ENCODE results near the gene KIFBP.
A peak's percentile ranks its signal among the peaks of the same experiment; 100 is the strongest.
"Not testable (repeated sequence)": the region's sequence is repeated elsewhere in the genome, so short reads cannot be mapped to it uniquely, and the experiment has no call there.

Gene KIFBP

DNA sequence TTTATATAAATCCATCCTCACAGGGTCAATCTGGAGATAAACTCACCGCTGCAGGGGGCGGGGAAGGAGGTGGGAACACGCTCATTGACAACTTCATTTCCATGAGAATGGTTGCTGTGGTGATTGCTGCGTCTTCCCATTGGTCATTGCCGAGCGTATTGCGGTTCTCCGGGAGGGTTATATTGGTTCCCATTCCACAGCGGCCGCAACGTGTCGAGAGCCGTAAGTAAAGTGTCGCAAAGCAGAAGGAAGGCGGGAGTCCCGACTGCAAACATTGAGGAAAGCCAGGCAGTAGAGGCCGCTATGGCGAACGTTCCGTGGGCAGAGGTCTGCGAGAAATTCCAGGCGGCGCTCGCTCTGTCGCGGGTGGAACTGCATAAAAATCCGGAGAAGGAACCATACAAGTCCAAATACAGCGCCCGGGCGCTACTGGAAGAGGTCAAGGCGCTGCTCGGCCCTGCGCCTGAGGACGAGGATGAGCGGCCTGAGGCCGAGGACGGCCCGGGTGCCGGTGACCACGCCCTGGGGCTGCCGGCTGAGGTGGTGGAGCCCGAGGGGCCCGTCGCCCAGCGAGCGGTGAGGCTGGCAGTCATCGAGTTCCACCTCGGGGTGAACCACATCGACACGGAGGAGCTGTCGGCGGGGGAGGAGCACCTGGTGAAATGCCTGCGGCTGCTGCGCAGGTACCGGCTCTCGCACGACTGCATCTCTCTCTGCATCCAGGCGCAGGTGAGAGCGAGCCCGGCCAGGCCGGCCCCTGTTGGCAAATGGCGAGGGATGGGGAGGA lies at the start of gene KIFBP:
TSS of gene KIFBP (plus strand) at position 274 of the 787 bp plus-strand sequence. CDS start at position 304, 30 bp downstream.
- FAIRE-seq = peak; percentile 98

DNA sequence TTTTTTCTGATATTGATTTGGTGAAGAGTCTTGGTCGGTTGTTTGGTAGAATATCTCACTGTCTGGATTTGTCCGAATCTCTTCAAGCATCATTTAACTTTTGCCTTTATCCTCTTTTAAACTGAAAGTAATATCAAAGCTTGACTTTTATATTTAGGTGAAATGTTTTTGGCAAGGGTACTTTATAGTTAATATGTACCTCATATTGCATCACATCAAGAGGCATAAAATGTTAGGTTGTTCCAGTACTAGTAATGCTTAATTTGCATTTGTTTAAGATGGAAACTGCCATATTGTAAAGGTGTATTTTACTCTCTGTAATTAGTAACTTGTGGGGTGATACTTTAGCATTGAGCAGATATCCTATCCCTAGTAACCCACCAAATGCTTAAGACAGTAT lies 49.7 kb upstream of the KIFBP start:
- no peak for FAIRE-seq

DNA sequence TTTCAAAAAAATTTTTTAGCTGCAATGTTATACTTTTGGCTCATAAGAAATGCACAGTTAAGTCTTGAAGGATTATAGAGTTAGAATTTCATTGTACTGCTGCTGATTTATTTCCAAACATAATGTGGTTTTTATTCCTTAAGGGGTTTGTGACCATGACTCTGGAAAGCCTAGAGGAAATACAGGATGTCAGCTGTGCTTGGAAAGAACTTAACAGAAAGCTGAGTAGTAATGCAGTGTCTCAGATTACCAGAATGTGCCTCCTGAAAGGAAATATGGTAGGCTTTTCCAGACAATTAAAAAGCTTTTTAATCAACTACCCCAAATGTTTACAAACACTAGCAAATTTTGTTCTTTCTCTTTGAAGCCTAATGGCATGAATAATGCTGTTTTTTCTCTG lies 47.7 kb upstream of the KIFBP start:
- FAIRE-seq = not testable (repeated sequence)

DNA sequence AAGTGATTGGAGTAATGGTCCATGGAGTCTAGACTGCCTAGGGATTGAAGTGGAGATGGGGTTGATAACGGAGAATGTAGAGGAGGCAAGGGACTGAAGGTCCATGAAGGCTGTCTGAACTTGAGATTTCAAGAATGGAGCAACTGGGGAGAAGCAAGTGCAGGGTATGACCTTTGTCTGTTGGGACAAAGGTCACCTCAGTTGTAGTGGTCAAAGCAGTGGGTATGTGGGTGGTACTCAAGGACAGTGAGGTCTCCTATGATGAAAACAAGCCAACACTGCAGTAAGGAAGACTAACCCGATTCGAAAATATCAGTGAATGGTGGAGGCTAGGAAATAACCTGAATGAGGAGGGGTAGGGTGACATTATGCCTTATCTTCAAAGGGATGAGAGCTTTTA lies 38.0 kb upstream of the KIFBP start:
- FAIRE-seq = no peak

- no peak for FAIRE-seq
Observed at GRCh38 chr10:68954904-68955303, 33.7 kb upstream of the KIFBP start.

DNA sequence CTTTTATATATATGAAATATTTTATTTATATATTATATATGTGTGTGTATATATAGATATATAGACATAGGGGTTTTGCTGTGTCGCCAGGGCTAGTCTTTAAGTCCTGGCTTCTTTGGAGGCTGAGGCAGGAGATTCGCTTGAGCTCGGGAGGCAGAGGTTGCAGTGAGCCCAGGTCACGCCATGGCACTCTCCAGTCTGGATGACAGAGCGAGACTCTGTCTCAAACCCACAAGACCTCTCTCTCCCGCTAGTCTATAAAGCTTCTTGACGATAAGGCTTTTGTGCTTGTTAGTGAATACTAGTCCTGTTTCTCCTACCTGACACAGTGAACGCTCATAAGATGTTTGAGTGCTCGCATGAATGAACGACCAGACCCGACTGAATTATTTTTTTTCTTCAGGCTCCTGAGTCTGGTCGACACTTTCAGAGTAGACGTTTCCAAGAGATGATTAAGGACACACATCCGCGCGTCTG lies 33.2 kb upstream of the KIFBP start:
- no peak for FAIRE-seq

DNA sequence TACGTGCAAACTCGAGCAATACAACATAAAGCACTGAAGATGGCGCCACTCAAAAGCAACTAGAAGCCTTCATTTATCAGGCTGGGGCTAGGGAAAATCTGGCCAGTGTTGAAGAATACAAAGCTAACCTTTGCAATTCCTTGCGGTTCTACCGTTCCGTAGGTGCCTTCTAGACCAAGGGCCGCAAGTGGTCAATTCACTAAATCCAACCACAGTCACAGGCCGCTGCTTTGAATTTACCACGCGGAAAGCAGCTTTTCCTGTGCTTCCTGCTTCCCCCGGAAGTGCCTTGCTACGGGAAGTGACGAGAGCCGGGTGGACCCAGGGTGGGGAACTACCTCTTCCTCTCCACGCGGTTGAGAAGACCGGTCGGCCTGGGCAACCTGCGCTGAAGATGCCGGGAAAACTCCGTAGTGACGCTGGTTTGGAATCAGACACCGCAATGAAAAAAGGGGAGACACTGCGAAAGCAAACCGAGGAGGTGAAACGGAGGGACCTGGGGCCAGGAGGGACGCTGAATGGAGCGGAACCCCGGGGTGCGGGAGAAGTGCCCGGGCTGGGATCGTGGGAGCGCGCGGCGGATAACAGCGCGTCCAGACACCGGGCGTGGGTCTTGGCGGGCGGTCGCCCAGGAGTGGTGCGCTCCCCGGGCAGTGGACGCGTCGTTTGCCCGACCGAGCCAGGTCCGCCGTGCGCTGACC lies 32.6 kb upstream of the KIFBP start, which contains the start of gene DDX21:
TSS of gene DDX21 (plus strand) at position 339 of the 701 bp plus-strand sequence. CDS start at position 395, 56 bp downstream.
- FAIRE-seq = peak; percentile 82

DNA sequence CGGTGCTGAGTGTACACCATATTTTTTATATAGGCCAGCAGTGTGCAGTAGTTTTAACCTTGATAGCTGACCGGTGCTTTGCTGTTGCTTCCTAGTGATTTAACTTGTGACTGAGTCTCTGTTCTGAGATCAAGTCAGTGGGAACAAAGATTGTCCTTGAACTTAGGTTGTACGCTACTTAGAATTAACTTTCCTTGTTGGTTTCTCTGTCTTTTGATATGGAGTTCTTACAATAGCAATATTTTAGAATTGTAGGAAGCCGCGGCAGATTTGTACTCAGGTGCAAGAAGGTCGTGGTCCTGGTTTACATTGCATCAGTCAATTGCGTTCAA lies 31.4 kb upstream of the KIFBP start:
- FAIRE-seq = no peak

DNA sequence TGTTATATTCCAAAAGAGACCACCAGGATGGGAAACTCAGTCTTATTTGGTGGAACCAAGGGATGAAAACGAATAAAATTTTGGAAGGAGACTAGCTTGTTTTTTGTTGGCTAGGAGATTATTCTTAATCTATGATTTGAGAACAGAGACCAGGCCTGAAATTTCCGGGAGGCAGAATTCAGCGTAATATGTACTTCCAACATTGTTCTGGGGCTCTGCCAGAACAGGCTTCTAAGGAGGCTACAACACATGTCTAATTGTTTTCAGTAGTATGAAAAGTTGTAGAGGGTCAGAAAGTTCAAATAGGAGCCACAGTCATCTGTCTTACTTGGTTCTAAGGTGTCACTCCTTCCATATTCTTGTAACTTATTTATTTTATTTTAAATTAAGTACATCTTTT lies 30.9 kb upstream of the KIFBP start:
- no peak for FAIRE-seq

DNA sequence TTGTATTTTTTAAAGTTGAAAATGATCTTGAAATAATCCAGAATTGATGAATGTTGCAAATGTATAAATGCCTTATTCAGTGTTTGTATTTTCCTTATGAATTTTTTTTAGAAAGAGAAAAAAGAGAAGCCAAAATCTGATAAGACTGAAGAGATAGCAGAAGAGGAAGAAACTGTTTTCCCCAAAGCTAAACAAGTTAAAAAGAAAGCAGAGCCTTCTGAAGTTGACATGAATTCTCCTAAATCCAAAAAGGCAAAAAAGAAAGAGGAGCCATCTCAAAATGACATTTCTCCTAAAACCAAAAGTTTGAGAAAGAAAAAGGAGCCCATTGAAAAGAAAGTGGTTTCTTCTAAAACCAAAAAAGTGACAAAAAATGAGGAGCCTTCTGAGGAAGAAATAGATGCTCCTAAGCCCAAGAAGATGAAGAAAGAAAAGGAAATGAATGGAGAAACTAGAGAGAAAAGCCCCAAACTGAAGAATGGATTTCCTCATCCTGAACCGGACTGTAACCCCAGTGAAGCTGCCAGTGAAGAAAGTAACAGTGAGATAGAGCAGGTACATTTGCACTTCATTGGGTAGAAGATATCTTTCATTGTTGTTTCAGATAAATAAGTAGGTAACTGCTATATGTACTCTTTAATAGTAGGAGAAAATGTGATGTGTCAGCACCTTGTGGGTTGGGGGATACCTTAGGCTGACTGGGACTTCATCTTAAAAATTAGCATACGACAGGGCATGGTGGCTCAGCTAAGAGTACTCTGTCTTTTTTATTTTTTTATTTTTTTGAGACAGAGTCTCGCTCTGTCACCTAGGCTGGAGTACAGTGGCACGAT lies 28.7 kb upstream of the KIFBP start:
- FAIRE-seq = no peak

DNA sequence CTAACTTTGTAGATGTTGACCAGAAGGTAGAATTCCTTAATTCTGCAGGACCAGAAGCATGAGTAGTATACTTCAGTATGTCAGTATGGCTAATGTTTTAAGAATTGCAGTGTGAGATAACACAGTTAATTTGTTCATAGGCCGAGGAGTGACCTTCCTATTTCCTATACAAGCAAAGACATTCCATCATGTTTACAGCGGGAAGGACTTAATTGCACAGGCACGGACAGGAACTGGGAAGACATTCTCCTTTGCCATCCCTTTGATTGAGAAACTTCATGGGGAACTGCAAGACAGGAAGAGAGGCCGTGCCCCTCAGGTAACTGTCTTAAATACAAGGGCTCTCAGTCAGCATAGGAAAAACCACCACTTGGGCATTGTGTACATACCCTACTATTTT lies 25.5 kb upstream of the KIFBP start:
- no peak for FAIRE-seq

DNA sequence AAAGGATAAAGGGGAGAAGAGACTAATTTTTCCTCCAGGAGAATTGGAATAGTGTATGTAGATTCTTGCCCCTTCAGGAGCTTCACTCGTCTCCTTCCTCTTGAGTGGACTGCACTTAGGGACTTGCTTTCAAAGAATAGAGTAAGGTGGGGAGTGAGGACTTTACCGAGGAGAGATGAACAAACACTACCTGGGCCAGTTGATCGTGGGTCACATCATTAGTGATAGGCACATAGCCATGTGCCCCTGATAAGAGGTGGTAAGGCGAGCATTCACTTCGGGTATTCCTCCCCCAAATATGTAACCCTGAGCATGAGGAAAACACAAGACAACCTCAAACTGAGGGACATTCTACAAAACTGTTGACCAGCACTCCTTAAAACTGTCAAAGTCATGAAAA lies 14.6 kb upstream of the KIFBP start:
- FAIRE-seq = no peak

DNA sequence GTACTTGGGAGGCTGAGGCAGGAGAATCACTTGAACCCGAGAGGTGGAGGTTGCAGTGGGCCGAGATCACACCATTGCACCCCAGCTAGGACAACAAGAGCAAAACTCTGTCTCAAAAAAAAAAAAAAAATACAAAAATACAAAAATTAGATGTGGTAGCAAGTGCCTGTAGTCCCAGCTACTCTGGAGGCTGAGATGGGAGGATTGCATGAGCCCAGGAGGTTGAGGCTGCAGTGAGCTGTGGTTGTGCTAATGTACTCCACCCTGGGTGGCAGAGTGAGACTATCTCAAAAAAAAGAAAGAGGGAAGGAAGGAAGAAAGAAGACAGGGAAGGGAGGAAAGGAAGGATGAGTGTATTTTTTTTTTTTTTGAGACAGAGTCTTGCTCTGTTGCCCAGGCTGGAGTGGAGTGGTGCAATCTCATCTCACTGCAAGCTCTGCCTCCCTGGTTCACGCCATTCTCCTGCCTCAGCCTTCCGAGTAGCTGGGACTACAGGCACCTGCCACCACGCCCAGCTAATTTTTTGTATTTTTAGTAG lies 12.6 kb upstream of the KIFBP start:
- FAIRE-seq = not testable (repeated sequence)

GRCh38 chr10:68979738-68980137 lies 8.9 kb upstream of the KIFBP start:
- not testable (repeated sequence) for FAIRE-seq

DNA sequence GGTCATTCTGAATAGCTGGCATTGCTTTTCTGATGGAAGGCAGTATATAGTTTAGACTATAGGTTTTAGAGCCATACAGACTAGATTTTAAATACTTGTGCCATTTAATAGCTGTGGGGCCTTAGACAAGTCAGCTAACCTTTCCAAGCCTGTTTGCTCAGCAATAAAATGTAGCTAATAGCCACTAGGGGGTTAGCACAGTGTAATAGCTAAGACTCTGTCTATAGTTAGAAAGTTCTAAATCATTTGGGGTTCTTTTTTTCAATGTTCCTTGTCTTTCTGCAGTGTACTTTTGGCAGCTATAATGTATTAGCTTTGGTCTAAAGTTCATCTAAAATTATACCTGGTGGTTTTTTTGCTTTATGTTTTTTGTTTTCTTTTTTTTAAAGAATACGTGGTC lies 7.5 kb upstream of the KIFBP start:
- peak; percentile 75 for FAIRE-seq

GRCh38 chr10:68982389-68982788 lies 6.2 kb upstream of the KIFBP start:
- no peak for FAIRE-seq

DNA sequence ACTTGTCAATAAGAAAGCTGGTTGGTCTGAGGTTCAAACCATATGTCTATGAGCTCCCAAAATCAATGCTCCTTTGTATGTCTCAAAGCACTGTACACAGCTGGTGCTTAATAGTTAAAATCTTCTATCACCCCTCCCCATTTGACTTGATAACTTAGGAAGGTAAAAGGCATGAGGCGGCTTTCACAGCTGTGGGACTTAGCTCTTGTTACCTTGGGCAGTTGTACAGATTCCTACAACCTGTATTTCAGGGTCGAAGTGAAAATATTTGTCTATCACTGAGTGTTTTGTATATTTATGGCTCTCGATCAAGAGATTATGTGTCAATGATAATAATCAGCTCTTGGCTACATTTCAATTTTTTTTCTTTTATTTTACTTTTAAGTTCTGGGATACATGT lies 992 bp upstream of the KIFBP start:
- no peak for FAIRE-seq

- FAIRE-seq = no peak
Observed at GRCh38 chr10:68989317-68989990, 851 bp downstream of the KIFBP start.

GRCh38 chr10:68992636-68993440 lies 4.2 kb downstream of the KIFBP start:
- FAIRE-seq = no peak

- FAIRE-seq = no peak
Observed at GRCh38 chr10:68997211-68997610, 8.6 kb downstream of the KIFBP start.

DNA sequence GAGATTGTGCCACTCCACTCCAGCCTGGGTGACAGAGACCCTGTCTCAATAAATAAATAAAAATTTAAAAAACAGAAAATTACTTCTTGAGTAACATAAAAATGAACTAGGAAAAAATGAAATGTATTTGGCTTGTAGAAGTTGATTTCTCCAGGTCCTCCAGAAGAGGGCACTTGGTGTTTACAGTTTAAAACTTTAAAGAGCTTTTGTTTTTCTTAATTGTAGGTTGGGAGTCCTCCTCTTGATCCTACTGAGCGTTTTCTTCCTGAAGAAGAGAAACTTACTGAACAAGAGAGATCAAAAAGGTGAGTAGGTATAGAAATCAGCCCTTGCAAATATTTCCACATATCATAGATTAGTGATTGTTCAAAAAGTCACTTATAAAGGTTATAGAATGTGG lies 16.2 kb downstream of the KIFBP start:
- peak; percentile 94 for FAIRE-seq

All from G401.6 (cell line).